Measurements from ENCODE around the gene CR1L. TPM values are rescaled to one million over a fixed set of nuclear protein-coding genes. Genes with fewer than 3 reads are reported as not detected.
"Not testable (repeated sequence)": the region's sequence is repeated elsewhere in the genome, so short reads cannot be mapped to it uniquely, and the experiment has no call there.

Gene CR1L
- total RNA-seq, 2 donors from 2014 or later, result 1.4 TPM; not detected in 1

GRCh38 chr1:207638487-207639145, 6.3 kb upstream of the CR1L start:
- ATAC-seq; H3K27ac Mint-ChIP-seq; H3K9me3 Mint-ChIP-seq; H3K36me3 Mint-ChIP-seq; DNase-seq (ENCODE audit: low spot score in 2 of 2): not testable (repeated sequence)

- not testable (repeated sequence) for DNase-seq (ENCODE audit: low spot score in 2 of 2); H3K27ac Mint-ChIP-seq; H3K9me3 Mint-ChIP-seq; H3K36me3 Mint-ChIP-seq; ATAC-seq
Observed at GRCh38 chr1:207639362-207639761, 5.6 kb upstream of the CR1L start.

GRCh38 chr1:207644166-207644851, 624 bp upstream of the CR1L start:
- DNase-seq (ENCODE audit: low spot score in 2 of 2) (no peak), ATAC-seq (no peak)
- Mint-ChIP-seq H3K27ac (peak overlapping the region in 1 of 2 donors; percentile 7), H3K9me3 (no peaks in the 10 kb centered on the region), H3K36me3 (no peaks in the 10 kb centered on the region)

GRCh38 chr1:207645635-207646081, 725 bp downstream of the CR1L start:
- ATAC-seq (no peak), DNase-seq (ENCODE audit: low spot score in 2 of 2) (no peak)
- Mint-ChIP-seq H3K36me3 (no peaks in the 10 kb centered on the region), H3K9me3 (no peaks in the 10 kb centered on the region), H3K27ac (peak overlapping the region in 1 of 2 donors; percentile 84)

- DNase-seq (ENCODE audit: low spot score in 2 of 2), result no peak
- ATAC-seq, result no peak
- Mint-ChIP-seq H3K36me3 (no peaks in the 10 kb centered on the region), H3K9me3 (no peaks in the 10 kb centered on the region), H3K27ac (peak overlapping the region in 1 of 2 donors; percentile 84)
Observed at GRCh38 chr1:207646171-207646570, 1.2 kb downstream of the CR1L start.

- DNase-seq (ENCODE audit: low spot score in 2 of 2), result no peak
- no peak for ATAC-seq
- Mint-ChIP-seq H3K27ac (no peak overlapping the region), H3K36me3 (no peaks in the 10 kb centered on the region), H3K9me3 (no peaks in the 10 kb centered on the region)
Observed at GRCh38 chr1:207646944-207647579, 2.1 kb downstream of the CR1L start.

GRCh38 chr1:207647671-207648333, 2.9 kb downstream of the CR1L start:
- DNase-seq (ENCODE audit: low spot score in 2 of 2), result no peak
- Mint-ChIP-seq H3K27ac (no peak overlapping the region), H3K36me3 (no peaks in the 10 kb centered on the region), H3K9me3 (no peaks in the 10 kb centered on the region)
- no peak for ATAC-seq

- no peak for ATAC-seq
- Mint-ChIP-seq H3K9me3 (no peaks in the 10 kb centered on the region), H3K27ac (peak overlapping the region in 1 of 2 donors; percentile 11), H3K36me3 (no peaks in the 10 kb centered on the region)
- DNase-seq (ENCODE audit: low spot score in 2 of 2), result no peak
Observed at GRCh38 chr1:207648334-207649209, 3.6 kb downstream of the CR1L start.

GRCh38 chr1:207649210-207649753, 4.3 kb downstream of the CR1L start:
- Mint-ChIP-seq H3K36me3 (no peaks in the 10 kb centered on the region), H3K9me3 (no peaks in the 10 kb centered on the region), H3K27ac (peak overlapping the region in 1 of 2 donors; percentile 11)
- ATAC-seq (no peak), DNase-seq (ENCODE audit: low spot score in 2 of 2) (no peak)

- no peaks in the 10 kb centered on the region for H3K36me3 Mint-ChIP-seq
- no peak for DNase-seq (ENCODE audit: low spot score in 2 of 2)
- no peaks in the 10 kb centered on the region for H3K9me3 Mint-ChIP-seq
Observed at GRCh38 chr1:207649865-207650580, 5.1 kb downstream of the CR1L start.

GRCh38 chr1:207651583-207651982, 6.7 kb downstream of the CR1L start:
- no peak for ATAC-seq
- H3K27ac Mint-ChIP-seq, result no peak overlapping the region
- H3K36me3 Mint-ChIP-seq, result no peaks in the 10 kb centered on the region
- no peak for DNase-seq (ENCODE audit: low spot score in 2 of 2)
- no peaks in the 10 kb centered on the region for H3K9me3 Mint-ChIP-seq

More at GRCh38 chr1:207649865-207650580, 5.1 kb downstream of the CR1L start:
- H3K27ac Mint-ChIP-seq, result no peak overlapping the region
- no peak for ATAC-seq

- ATAC-seq, result no peak
- Mint-ChIP-seq H3K36me3 (no peaks in the 10 kb centered on the region), H3K9me3 (no peaks in the 10 kb centered on the region), H3K27ac (no peak overlapping the region)
- no peak for DNase-seq (ENCODE audit: low spot score in 2 of 2)
Observed at GRCh38 chr1:207654320-207654719, 9.4 kb downstream of the CR1L start.

GRCh38 chr1:207658408-207658807, 13.5 kb downstream of the CR1L start:
- DNase-seq (ENCODE audit: low spot score in 2 of 2) (no peak), ATAC-seq (no peak)
- Mint-ChIP-seq H3K9me3 (no peaks in the 10 kb centered on the region), H3K27ac (no peak overlapping the region), H3K36me3 (no peaks in the 10 kb centered on the region)

- no peak for DNase-seq (ENCODE audit: low spot score in 2 of 2)
- ATAC-seq, result no peak
- H3K36me3 Mint-ChIP-seq, result no peaks in the 10 kb centered on the region
- H3K27ac Mint-ChIP-seq, result no peak overlapping the region
- H3K9me3 Mint-ChIP-seq, result no peaks in the 10 kb centered on the region
Observed at GRCh38 chr1:207658904-207659485, 14.1 kb downstream of the CR1L start.

GRCh38 chr1:207659545-207660153, 14.7 kb downstream of the CR1L start:
- DNase-seq (ENCODE audit: low spot score in 2 of 2) (no peak), ATAC-seq (no peak)
- Mint-ChIP-seq H3K36me3 (no peaks in the 10 kb centered on the region), H3K9me3 (no peaks in the 10 kb centered on the region), H3K27ac (no peak overlapping the region)
